HG03342 (cell line): ENCODE results near the gene SLC30A9.
A peak's percentile ranks its signal among the peaks of the same experiment; 100 is the strongest.

Experiments
- ATAC-seq: cut with Tn5 transposase; IDR thresholded peaks from one replicate; pipeline ENCODE4 v1.9.1; 2021; ENCODE audit warnings: mild to moderate bottlenecking, moderate library complexity; ENCODE audit not compliant: unreplicated experiment

The SLC30A9 gene

DNA sequence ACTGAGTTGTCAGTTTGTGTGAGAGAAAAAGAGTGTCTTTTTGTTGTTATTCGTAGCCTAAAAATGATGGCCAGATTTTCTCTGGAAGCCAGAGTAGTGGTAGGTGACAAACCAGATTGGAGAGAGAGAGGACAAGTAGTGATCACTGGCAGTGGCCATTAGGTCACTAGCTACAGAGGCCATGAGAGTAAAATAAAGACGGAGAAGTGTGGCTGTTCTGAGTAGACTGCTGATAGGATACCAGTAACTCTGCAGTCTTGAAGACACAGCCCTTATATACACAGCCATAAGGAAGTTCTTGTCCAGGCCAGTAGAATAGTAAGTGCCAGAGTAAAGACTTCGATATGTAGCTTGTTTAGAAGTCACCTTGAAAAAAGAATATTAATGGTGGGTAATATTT lies 7.7 kb downstream of the SLC30A9 start:
- ATAC-seq = no peak

DNA sequence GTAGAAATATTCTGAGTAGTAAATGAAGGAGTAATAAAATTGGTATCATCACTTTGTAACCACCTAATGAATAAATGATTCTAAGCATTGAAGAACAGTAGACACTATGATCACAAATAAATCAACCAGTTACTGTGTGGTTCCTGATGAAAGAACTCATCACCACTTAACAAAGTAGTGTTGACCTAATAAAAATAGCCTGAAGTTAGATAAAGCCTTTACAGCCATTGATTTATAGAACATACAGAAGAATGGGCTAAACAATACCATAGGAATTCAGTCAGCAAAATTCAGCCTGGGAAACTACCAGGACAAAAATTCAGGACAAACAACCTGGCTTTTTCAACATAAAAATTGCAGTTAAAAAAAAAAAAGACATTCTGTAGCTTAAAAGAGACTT lies 9.0 kb downstream of the SLC30A9 start:
- ATAC-seq = no peak

DNA sequence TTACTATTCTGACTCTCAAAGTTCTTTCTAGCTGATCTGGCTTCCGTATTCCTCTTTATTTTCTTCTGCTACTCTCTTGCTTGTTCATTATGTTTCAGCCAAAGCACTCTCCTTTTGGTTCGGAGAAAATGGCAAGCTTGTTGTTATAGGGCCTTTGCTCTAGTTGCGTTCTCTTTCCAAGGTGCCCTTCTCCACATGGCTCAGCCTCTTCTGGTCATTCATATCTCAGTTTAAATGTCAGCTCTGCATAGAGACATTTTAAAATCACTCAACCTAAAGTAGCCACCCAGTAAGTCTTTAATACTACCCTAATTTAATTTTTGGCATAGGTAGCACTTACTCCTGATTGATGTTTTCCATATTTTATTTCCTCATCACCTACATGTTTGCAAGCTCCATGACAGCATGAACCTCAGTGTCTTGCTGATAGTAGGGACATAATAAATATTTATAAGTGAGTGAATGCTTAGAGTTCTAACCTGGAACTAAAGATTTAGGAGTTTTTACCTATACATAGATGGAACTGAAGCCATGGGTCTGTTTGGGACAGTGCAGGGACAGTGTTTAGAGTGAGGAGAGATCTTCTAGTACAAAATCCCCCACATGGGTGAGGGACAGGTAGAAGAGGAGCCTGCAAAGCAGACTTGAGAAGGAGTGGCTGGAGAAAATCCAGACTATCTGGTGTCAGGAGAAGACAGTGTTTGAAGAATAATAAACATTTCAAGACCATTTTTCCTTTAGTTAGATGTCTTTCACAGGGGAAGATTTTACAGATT lies 17.9 kb downstream of the SLC30A9 start:
- ATAC-seq = no peak

DNA sequence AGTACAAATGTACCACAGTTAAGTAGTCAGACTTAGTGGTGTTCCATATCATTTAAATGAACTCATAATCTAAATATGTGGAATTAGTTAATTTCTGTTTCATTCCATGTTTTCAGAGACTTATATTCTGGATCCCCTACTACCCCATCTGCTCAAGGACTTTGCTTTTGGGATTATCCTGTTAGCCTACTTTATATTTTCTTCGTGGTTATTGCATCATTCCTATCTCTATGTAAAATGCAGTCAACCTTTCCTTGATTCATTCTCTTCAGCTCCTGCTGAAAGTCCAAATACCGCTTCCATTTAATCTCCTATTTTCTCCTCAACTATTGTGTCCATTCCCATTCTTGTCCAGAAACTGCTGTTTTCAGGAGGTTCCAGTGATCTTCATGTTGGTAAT lies 25.1 kb downstream of the SLC30A9 start:
- ATAC-seq = no peak

DNA sequence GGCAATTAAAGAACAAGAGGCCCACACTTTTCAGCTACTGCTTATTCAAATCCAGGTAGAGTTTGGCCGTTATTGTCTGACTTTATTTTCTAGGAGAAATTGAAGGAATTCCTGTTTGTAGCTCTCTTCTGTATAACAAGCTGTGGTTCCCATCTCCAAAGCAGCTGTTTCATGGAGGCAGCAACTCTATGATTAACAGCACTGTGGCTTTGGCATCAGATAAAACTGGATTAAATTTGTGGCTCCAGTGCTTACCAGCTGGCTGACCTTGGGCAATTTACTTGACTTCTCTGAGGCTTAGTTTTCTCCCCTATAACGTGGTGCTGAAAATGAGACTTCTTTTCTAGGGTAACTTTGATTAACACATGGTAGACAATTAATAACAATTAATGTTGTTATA lies 28.1 kb downstream of the SLC30A9 start:
- ATAC-seq = no peak

DNA sequence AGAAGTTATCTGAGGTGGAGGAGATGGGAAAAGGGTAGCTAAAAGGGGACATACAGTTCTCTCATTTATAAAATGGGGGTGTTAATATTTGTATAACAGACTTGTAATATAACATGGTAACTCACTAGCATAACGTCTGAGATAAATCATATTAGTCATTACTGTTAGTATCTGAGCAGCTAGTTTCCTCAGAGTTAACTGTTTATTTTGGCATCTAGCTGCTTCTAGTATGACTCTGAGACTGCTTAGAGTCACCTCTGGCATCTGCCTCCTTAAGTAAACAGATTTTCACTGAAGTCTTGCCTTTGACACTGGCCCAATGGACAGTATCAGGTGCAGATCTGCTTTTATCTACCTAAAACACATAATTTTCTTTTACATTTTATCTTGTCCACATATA lies 58.1 kb downstream of the SLC30A9 start:
- ATAC-seq = no peak

DNA sequence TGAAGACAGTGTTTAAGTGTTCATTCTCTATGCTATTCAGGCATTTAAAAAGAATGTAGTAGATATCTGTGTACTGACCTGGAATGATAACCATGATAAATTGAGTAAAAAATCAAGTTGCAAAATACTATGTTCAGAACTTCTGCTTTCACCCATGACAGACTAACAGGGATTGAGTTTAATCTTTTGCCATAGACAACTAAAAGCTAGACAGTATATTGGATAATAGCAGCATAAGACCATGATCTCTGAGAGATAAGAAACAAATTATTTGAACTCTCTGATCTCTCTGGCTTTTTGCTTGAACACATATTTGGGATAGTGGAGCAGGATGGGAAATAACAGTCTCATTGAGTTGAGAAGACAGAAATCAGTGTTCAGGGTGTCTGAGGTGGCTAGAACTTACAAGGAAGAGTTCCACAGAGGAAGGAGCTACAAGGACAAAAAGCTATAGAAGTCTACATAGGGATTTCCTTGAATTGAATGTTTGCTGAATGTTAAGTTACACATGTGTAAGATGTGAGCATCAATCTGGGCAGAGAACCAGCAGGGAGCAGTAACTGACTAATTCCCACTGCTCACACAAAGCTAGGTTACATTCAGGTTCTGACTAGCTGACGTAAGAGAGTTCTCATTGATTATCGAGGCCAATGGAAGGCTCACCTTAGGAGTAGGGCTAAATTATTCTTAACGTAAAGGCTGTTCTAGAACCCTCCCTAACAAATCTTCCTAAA lies 60.4 kb downstream of the SLC30A9 start:
- ATAC-seq = no peak

DNA sequence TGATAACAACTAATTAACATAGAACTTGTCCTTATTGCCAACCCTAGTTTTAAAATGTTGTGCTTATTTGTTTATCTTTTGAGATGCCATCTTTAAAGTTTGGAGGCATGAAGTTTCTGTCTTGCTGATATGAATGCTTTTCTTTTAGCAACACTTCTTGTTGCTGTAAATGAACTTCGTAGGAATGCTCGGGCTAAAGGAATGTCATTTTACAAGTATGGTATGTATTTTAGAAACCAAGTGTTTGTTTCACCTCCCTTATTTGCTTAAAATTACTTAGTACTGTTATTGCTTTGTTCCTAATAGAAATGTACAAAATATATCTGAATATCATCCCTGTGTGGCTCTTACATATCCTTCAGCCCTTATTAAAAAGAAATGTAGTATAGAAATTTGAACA lies 76.1 kb downstream of the SLC30A9 start:
- ATAC-seq = no peak

DNA sequence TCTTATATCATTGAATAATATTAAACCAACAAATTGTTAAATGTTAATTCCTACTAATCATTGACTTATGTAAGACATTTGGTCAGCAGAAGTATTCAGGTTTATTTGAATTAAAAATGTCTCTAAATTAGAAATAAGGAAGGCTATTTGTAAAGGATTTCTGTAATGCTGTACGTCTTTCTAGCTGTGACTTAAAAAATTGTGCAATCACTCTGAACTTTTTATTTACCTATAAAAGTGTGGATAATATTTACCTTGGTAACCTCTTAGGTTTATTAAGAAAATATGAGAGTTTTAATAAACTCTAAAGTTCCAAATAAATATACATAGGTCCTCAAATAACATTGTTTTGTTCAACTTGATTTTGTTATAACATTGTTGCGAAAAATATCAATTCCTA lies 76.9 kb downstream of the SLC30A9 start:
- ATAC-seq = no peak

DNA sequence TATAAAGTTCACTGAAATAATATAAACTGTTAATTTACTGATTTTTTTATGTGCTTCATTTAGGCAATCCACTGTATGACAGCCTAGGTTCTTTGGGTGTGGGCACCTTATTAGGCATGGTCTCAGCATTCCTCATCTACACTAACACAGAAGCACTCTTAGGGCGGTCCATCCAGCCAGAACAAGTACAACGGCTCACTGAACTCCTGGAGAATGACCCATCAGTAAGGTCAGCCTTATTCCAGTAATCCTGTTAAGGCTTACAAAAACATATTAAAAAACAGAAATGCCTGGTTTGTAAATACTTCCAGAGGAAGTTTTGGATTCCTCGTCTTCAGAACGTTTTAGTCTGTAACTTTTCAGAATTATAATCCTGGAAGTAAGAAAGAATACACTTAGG lies 80.1 kb downstream of the SLC30A9 start:
- ATAC-seq = no peak

DNA sequence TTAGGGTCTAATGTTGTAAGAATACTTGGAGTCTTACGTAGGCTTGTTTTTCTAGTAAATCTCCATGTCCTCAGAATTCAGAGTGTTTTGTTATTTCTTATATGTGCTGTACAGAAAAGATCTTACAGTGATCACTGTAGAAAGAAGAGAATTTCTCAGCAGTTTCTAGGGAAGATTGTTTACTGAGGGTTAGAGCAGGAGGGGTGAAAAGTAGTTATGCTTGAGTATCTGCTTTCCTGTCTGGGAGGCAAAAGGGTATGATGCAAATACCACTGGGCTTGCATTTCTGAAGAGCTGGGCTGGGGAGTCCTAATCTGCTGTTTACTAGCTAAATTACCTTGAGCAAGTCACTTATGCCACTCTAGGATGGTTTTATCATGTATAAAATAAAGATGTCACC lies 84.0 kb downstream of the SLC30A9 start:
- no peak for ATAC-seq

DNA sequence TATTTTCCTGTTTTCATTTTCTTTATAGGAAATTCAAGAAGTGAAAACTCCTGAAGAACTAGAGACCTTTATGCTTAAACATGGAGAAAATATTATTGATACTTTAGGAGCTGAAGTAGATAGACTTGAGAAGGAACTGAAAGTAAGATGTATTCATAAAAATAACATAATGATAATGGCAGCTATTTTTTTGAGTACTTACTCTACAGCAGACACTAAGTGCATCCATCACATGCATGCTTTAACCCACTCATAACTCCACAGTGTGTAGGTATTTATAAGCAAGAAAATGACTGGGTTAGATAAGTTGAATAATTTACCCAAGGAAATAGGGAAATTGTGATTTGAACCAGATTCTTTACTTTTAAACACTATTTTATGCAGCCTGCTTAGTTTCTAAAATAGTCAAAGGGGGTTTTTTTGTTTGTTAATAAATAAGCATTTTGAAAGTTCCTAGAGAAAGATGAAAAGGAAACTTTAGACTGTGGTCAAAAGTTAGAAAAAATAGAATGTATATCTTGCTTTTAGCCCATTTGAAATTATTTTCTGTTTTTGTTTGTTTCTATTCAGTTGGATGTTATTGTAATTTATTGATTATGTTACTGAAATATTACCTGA lies 88.0 kb downstream of the SLC30A9 start:
- peak; percentile 87 for ATAC-seq

DNA sequence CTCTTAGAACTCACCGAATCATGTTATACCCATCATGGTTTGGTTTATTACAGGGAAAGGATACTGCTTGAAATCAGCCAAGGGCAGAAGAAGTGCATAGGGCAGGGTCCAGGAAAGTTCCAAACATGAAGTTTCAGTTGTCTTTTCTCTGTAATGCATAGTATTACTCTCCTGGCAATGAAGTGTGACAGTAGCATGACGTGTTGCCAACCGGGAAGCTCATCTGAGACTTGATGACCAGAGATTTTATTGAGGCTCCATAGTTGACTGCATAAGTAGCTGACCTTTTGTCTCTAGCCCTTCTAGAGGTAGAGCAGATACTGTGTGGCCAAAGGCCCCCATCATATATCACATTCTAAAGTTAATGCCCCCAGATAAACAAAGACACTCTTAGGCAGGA lies 90.0 kb downstream of the SLC30A9 start:
- ATAC-seq = peak; percentile 70

DNA sequence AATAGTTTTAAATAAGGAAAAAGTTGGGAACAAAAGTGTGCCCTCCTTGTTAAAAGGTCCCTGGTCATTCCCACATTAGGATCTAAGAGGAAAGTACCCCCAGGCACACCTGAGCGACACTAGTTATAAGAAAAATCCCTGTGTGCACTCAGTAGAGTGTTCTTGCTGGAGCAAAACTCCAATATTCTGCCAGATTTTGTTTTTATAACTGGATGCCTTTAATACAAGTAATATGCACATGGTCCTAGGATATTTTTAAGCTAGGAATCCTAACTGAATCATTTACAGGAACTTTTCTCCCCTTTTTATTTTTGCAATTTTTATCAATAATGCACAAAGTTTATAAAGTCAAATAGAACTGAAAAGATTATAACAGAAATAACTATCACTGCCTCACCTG lies 93.5 kb downstream of the SLC30A9 start:
- ATAC-seq = no peak

DNA sequence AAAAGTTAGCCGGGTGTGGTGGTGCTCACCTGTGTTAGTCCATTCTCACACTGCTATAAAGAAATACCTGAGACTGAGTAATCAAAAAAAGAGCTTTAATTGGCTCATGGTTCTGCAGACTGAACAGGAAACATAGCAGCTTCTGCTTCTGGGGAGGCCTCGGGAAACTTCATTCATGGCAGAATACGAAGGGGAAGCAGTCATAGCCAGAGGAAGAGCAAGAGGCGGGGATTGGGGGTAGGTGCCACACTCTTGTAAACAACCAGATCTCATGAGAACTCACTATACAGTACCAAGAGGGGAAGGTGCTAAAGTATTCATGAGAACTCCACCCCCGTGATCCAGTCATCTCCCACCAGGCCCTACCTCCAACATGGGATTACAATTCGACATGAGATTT lies 98.1 kb downstream of the SLC30A9 start:
- no peak for ATAC-seq

DNA sequence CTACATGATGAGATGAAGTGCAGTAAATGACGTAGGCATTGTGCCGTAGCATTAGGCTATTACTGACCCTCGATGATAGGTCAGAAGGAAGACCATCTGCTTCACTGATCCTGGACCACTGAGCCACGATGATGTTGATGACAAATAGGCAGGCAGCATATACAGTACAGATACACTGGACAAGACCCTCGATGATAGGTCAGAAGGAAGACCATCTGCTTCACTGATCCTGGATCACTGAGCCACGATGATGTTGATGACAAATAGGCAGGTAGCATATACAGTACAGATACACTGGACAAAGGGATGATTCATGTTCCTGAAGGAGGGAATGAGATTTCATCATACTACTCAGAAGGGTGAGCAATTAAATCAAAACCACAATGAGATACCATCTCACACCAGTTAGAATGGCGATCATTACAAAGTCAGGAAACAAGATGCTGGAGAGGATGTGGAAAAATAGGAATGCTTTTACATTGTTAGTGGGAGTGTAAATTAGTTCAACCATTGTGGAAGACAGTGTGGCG lies 111.2 kb downstream of the SLC30A9 start:
- ATAC-seq = no peak

DNA sequence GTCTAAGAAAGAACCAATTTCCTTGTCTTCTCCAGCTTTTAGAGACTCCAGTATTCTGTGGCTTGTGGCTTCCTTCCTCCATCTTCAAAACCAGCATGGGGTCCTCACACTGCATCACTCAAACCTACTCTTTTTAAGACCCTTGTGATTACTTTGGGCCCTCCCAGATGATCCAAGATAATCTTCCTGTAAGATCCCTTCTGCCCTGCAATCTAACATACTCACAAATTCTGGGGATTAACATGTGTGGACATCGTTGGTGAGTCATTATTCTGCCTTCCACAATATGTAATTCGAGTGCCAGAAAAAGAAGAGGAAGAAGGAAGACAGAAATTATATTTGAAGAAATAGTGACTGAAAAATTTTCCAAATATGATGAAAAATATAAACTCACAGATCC lies 114.2 kb downstream of the SLC30A9 start:
- no peak for ATAC-seq

DNA sequence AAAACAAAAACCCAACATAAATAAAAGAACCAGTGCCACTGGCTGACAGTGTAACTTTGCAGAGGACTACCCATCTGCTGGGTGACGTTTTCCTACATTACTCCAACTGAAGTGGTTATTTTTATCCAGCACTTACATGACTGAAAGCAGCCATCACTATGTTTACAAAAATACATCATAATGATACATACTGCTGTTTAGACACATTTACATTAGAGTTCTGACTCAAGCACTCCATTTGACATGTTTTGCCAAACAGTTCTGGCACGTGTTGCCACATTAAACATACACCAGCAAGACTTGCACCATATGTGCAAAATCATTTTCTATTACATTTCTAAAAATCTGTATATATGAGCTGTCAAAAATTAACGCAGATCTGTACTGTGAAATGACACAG lies 122.5 kb downstream of the SLC30A9 start:
- ATAC-seq = no peak

DNA sequence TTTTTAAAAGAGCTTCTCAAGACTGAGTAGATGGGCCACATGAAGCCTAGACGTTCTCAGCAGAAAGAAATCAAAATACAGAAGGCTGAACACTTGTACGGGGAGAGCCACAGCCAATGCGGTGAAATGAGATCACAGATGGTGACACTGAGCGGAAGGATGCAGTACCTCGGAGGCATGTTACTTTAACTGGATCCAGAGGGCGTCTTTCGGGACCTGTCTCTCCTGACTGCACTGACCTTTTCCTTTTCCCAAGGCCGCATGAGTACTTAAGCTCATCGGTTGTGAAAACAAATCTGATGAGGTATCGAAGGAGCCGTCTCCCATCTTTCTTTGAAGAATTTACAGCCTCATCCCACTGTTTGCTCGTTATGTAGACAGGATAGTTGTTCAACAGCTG lies 129.6 kb downstream of the SLC30A9 start:
- ATAC-seq = no peak

DNA sequence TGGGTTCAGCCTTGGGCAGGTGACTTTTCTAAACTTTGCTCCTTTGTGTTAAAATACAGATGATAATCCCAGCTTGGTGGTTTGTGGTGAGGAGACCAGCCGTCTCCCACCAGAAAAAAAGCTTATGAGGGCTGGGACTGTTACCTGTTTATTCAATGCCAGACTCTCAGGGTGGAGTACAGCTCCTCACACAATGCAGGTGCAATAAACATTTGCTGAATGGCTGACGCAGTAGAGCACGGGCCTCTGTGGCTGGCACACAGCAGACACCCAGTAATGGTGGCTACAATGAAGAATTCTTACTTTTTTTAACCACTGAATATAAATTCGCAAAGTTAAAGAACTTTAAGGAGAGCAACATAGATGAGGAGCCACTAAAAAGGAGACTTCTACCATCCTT lies 131.9 kb downstream of the SLC30A9 start:
- no peak for ATAC-seq

DNA sequence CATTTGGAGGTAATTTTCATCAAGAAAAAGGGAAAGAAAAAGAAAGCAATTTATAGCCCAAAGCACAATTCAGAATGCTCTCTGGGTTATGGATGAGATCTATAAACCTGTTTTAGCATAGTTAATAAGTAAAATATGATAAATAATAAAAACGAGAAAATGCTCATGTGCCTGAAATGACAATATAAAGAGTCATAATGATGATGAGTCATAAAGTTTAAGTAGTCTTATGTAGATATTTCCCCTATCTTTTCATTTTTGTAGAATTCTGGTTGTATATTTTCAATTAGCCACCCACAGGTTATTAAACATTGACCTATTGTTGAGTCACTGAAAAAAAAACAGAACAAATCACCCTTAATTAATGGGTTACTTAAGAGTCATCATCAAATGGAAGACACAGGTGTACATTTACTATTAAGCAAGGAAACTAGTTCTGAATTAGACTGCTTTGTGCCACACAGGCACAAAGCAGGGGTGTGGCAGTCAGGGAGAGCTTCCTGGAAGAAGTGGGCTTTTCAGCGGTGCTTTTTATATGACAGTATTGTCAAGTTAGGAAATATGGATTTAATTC lies 132.8 kb downstream of the SLC30A9 start:
- ATAC-seq = no peak

DNA sequence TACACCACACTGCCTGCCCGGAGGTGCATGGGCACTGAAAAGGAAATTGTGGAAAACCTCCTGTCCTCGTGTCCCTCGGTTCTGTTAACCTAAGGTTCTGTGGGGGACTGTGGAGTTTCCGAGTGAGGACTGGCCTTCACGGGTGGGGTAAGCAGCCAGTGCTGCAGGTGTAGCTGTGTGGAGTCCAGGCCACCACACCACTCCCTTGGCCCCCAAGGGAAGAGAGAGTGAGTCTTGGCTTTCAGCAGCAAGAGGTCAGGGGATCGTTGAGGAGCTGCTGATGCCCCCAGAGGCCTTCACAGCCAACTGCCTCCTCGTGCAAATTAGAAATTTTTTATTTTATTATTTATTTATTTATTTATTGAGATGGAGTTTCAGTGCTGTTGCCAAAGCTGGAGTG lies 141.8 kb downstream of the SLC30A9 start:
- no peak for ATAC-seq
